ENCODE results near the gene C19orf47. TPM values are rescaled to one million over a fixed set of nuclear protein-coding genes. Genes with fewer than 3 reads are reported as not detected.

Gene C19orf47
- total RNA-seq, 2 donors from 2014 or later: 11.2 to 14.7 TPM

- intact Hi-C loops (cut with DNase I, micrococcal nuclease): no loop called here
- DNase-seq (no peak), ATAC-seq (no peak)
Observed at GRCh38 chr19:40294560-40294959, 53.6 kb downstream of the C19orf47 start.

GRCh38 chr19:40286971-40287421 lies 61.2 kb downstream of the C19orf47 start:
- intact Hi-C loops (cut with DNase I, micrococcal nuclease): no loop called here
- DNase-seq (no peak), ATAC-seq (no peak)

GRCh38 chr19:40286235-40286970 lies 61.8 kb downstream of the C19orf47 start:
- DNase-seq (no peak), ATAC-seq (no peak)
- intact Hi-C loops (cut with DNase I, micrococcal nuclease): no loop called here

GRCh38 chr19:40285353-40286234 lies 62.6 kb downstream of the C19orf47 start:
- DNase-seq (peak; percentile 97 to 99), ATAC-seq (peak; percentile 84)
- intact Hi-C loops (cut with DNase I, micrococcal nuclease): no loop called here

- ATAC-seq (peak; percentile 44), DNase-seq (peak in 1 of 2 donors; percentile 74)
- intact Hi-C loops (cut with DNase I, micrococcal nuclease): no loop called here
Observed at GRCh38 chr19:40284501-40285352, 63.5 kb downstream of the C19orf47 start, which contains the start of gene AKT2. Gene AKT2, minus strand, starts transcription at chr19:40285345. Its CDS starts 20,078 bp downstream, at chr19:40265267.

GRCh38 chr19:40284251-40284500 lies 64.0 kb downstream of the C19orf47 start:
- DNase-seq: no peak
- no peak for ATAC-seq
- intact Hi-C loops (cut with DNase I, micrococcal nuclease): no loop called here

GRCh38 chr19:40283414-40284250 lies 64.6 kb downstream of the C19orf47 start:
- intact Hi-C loops (cut with DNase I, micrococcal nuclease): no loop called here
- DNase-seq (peak in 1 of 2 donors; percentile 18), ATAC-seq (no peak)

GRCh38 chr19:40282920-40283319 lies 65.3 kb downstream of the C19orf47 start:
- ATAC-seq: no peak
- intact Hi-C loops (cut with DNase I, micrococcal nuclease): no loop called here
- DNase-seq: no peak

GRCh38 chr19:40282209-40282580 lies 66.0 kb downstream of the C19orf47 start:
- DNase-seq (no peak), ATAC-seq (no peak)
- intact Hi-C loops (cut with DNase I, micrococcal nuclease): no loop called here

- ATAC-seq: no peak
- intact Hi-C loops (cut with DNase I, micrococcal nuclease): no loop called here
Observed at GRCh38 chr19:40281381-40282208, 66.6 kb downstream of the C19orf47 start.

GRCh38 chr19:40280608-40281221 lies 67.5 kb downstream of the C19orf47 start:
- peak; percentile 80 for ATAC-seq
- peak; percentile 78 to 94 for DNase-seq
- intact Hi-C loops (cut with DNase I, micrococcal nuclease): no loop called here

More at GRCh38 chr19:40281381-40282208, 66.6 kb downstream of the C19orf47 start:
- DNase-seq: no peak

- intact Hi-C loops (cut with DNase I, micrococcal nuclease): no loop called here
- peak; percentile 40 for ATAC-seq
- DNase-seq: peak in 1 of 2 donors; percentile 36
Observed at GRCh38 chr19:40279761-40280607, 68.2 kb downstream of the C19orf47 start.

- intact Hi-C loops (cut with DNase I, micrococcal nuclease): no loop called here
- DNase-seq (peak; percentile 36 to 54), ATAC-seq (no peak)
Observed at GRCh38 chr19:40279120-40279551, 69.1 kb downstream of the C19orf47 start.

- intact Hi-C loops (cut with DNase I, micrococcal nuclease): no loop called here
- no peak for ATAC-seq
Observed at GRCh38 chr19:40278361-40279035, 69.7 kb downstream of the C19orf47 start.

GRCh38 chr19:40277356-40278059 lies 70.7 kb downstream of the C19orf47 start:
- DNase-seq: no peak
- intact Hi-C loops (cut with DNase I, micrococcal nuclease): no loop called here
- no peak for ATAC-seq

More at GRCh38 chr19:40278361-40279035, 69.7 kb downstream of the C19orf47 start:
- DNase-seq: no peak

Data from left colon (tissue), 2 donors.